ENCODE measurements around the gene MB21D2.
"Not testable (repeated sequence)": the region's sequence is repeated elsewhere in the genome, so short reads cannot be mapped to it uniquely, and the experiment has no call there.

Gene MB21D2

GRCh38 chr3:192858849-192859585 is 58.6 kb downstream of the MB21D2 start:
- DNase-seq = no peak

- peak; percentile 64 for DNase-seq
Measured at GRCh38 chr3:192857260-192857661, 60.4 kb downstream of the MB21D2 start.

GRCh38 chr3:192855434-192855833 is 62.2 kb downstream of the MB21D2 start:
- no peak for DNase-seq

- DNase-seq = peak; percentile 31
Measured at GRCh38 chr3:192851821-192852372, 65.8 kb downstream of the MB21D2 start.

GRCh38 chr3:192850451-192850981 is 67.1 kb downstream of the MB21D2 start:
- DNase-seq = peak; percentile 71

- DNase-seq = not testable (repeated sequence)
Measured at GRCh38 chr3:192849821-192850220, 67.8 kb downstream of the MB21D2 start.

GRCh38 chr3:192848371-192849233 is 69.1 kb downstream of the MB21D2 start:
- DNase-seq = no peak

GRCh38 chr3:192847941-192848340 is 69.7 kb downstream of the MB21D2 start:
- peak; percentile 74 for DNase-seq

GRCh38 chr3:192845526-192845855 is 72.2 kb downstream of the MB21D2 start:
- no peak for DNase-seq

- peak; percentile 52 for DNase-seq
Measured at GRCh38 chr3:192844836-192845525, 72.7 kb downstream of the MB21D2 start.

- DNase-seq = no peak
Measured at GRCh38 chr3:192844486-192844765, 73.2 kb downstream of the MB21D2 start.

GRCh38 chr3:192843723-192844485 is 73.8 kb downstream of the MB21D2 start:
- DNase-seq = no peak

GRCh38 chr3:192843119-192843518 is 74.5 kb downstream of the MB21D2 start:
- DNase-seq = no peak

- DNase-seq = no peak
Measured at GRCh38 chr3:192842711-192843110, 74.9 kb downstream of the MB21D2 start.

- no peak for DNase-seq
Measured at GRCh38 chr3:192842138-192842537, 75.5 kb downstream of the MB21D2 start.

- DNase-seq = no peak
Measured at GRCh38 chr3:192841428-192841827, 76.2 kb downstream of the MB21D2 start.

- DNase-seq = no peak
Measured at GRCh38 chr3:192840143-192840836, 77.4 kb downstream of the MB21D2 start.

- peak; percentile 78 for DNase-seq
Measured at GRCh38 chr3:192835818-192836815, 81.5 kb downstream of the MB21D2 start.

GRCh38 chr3:192834428-192834827 is 83.2 kb downstream of the MB21D2 start:
- DNase-seq = no peak
